ENCODE results near the gene SLC5A11.
"Not testable (repeated sequence)": the region's sequence is repeated elsewhere in the genome, so short reads cannot be mapped to it uniquely, and the experiment has no call there.

SLC5A11 gene

DNA sequence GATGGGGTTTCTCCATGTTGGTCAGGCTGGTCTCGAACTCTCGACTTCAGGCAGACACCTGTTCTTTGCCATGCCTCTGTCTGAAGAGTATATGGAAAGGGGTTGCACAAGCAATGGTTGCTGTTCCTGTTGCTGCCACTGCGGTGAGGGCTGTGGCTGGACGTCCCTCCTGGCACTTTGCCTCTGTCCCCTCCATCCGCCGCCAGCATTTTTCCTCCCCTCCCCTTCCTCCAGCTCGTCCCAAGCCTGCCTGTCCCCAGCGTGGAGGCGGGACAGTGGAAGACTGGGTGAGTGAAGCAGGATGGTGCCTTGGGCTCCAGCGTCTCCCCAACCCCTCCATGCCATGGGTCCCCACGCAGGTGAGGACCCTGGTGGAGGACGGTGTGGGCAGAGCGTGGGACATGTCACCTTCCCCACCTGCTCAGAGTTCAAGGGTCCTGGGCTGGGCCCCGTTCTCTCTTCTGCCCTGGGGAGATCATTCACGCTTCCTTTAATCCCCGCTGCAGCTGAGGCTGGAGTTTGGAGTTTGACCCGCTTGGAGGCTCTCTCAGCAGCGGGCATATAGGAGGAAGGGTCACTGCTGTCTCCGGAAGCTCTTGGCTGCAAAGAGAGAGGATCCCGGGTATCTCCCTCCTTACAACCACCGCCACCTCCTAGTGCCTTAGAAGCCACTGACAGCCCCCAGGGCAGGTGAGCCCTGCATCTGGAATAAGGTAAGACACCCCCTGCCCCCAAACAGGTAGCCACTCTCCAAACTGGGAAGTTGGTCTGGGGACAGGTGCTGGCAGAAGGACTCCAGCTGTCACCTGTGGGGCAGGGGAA, at the start of gene SLC5A11:
Gene SLC5A11, plus strand, starts transcription at position 238 of the 822 bp plus-strand sequence. CDS start 12,681 bp downstream, outside the sequence.
- DNase-seq, result no peak

GRCh38 chr16:24800586-24800985, 45.2 kb upstream of the SLC5A11 start:
- no peak for DNase-seq

DNA sequence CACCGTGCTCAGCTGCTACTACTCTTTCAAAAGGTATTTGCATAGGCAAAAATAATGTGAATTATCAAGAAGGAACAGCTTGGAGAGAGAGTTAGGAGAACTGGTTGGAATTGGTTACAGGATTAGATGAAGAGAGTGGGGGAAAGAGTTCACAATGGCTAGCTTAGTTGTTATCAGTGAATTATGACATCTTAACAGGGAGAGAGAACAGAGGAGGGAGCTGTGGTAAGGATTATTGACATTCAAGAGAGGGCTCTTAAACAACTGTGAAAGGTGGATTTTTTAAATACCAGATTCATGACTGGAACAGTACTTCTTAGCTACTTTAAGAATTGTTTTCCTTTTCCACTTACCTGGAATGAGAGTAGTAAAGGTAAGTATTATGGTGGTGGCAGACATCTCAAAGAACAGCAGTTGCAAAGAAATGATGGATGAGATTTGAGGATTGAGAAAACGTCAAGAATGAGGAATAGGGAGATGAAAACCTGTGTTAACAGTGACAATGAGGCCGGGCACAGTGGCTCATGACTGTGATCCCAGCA, 43.9 kb upstream of the SLC5A11 start:
- DNase-seq, result no peak

- DNase-seq, result no peak
Measured at GRCh38 chr16:24805484-24805883, 40.3 kb upstream of the SLC5A11 start.

DNA sequence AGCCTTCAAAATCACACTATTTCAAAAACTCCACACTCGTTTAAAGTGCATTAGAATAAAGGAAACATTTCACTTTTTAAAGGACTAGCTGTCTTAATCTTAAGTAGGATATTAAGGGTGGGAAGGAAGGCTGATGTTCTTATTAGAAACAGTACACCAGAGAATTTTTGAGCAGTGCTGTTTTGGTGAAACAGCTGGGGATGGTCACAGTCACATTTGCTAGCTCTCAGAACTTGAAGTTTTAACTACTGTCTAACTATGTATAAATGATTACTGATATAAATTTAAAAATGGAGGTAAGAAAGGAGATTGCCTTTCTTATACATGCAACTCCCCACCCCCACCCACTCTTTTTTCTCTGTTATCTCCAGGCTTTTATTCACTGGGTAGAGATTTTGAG, 38.5 kb upstream of the SLC5A11 start:
- DNase-seq, result no peak

GRCh38 chr16:24810951-24811843, 34.6 kb upstream of the SLC5A11 start:
- DNase-seq, result no peak

DNA sequence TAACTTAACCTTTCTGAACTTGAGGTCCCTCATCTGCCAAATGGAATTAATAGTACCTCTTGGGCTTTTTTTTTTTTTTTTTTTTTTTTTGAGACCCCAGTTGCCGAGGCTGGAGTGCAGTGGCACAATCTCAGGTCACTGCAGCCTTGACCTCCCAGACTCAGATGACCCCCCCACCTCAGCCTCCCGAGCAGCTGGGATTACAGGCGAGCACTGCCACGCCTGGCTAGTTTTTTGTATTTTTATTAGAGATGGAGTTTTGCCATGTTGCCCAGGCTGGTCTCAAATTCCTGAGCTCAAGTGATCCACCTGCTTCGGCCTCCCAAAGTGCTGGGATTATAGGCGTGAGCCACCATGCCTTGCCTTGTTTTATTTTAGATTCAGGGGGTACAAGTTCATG, 33.0 kb upstream of the SLC5A11 start:
- DNase-seq, result not testable (repeated sequence)

DNA sequence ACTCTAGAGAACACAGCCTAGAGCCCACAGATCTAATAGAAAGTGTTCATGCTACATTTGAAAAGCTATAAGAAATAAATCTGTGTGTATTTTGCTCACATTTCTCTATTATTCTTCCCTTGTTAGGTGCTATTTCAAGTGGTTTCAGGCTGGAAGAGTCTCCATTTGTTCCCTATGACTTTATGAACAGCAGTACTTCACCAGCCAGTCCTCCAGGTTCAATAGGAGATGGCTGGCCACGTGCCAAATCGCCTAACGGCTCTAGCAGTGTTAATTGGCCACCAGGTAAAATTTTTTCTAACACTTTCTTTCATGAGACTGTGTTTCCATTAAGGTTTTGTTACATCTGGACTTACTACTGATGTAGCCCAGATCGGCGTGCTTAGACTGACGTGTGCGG, 30.7 kb upstream of the SLC5A11 start:
- DNase-seq, result no peak

GRCh38 chr16:24816688-24817087, 29.1 kb upstream of the SLC5A11 start:
- DNase-seq, result no peak

- no peak for DNase-seq
Measured at GRCh38 chr16:24819462-24820040, 26.2 kb upstream of the SLC5A11 start.

GRCh38 chr16:24820522-24820921, 25.2 kb upstream of the SLC5A11 start:
- no peak for DNase-seq

- DNase-seq, result no peak
Measured at GRCh38 chr16:24821129-24821528, 24.6 kb upstream of the SLC5A11 start.

- DNase-seq, result no peak
Measured at GRCh38 chr16:24822542-24822941, 23.2 kb upstream of the SLC5A11 start.

- no peak for DNase-seq
Measured at GRCh38 chr16:24822974-24823373, 22.8 kb upstream of the SLC5A11 start.

DNA sequence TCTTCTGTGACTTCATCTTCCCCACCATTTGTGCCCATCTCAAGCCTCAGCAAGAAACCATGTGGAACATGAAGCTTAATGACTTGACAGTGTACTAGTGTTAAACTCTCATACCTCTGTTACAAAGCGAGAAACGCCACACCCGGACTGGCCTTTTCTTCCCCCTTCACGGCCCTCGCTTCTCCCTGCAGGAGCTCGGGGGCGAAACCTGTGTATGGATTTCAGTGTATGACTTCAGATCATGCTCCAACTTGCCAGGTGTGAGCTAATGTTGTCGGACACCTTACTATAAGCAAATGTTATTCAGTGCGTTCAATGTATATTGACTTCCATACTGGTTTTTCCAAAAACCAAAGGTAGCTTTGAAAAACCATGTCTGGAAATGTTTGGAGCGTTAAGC, 20.1 kb upstream of the SLC5A11 start:
- DNase-seq, result no peak

GRCh38 chr16:24826096-24826690, 19.6 kb upstream of the SLC5A11 start:
- DNase-seq, result no peak

DNA sequence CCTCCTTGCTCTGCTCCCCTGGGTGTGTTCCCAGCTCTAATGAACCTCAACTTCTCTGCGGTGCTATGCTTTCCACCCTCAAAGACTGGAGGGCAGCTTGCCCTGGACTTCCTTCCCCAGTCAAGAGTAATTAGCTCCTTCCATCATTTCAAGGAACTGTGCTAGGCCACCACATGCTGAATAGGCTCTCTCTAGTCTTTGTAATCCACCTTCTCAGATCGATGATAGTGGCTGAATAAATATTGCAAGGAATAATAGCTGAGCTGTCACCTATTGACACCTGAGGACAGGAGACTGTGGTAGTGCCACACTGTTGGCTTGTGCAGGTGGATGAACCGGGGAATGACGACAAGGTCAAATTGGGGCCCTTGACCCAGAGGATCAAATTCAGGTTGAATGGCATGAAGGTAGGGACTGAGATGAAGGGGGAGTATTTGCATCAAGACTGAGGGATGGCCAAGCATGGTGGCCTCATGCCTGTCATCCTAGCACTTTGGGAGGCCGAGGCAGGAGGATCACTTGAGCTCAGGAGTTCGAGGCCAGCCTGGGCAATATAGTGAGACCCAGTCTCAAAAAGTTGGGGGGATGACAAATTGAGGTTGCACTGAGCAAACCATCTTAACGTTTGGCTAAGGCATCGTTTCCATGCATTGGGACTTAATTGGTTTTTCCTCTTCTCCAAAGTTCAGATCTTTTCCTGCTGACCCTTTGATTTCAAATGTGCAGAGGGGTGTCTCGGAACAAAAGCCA, 18.8 kb upstream of the SLC5A11 start:
- DNase-seq, result no peak

GRCh38 chr16:24829153-24829552, 16.6 kb upstream of the SLC5A11 start:
- DNase-seq, result no peak

- no peak for DNase-seq
Measured at GRCh38 chr16:24833352-24833751, 12.4 kb upstream of the SLC5A11 start.

- DNase-seq, result peak; percentile 16
Measured at GRCh38 chr16:24834459-24835335, 11.1 kb upstream of the SLC5A11 start.

GRCh38 chr16:24836836-24837235, 8.9 kb upstream of the SLC5A11 start:
- DNase-seq, result no peak

Data from DMS 273 treated with DMSO at 0.1 percent for 48 hours (cell line).